ENCODE results near the gene TACC2.

- no peak for TF ChIP-seq PRPF4 (IDR thresholded peaks at IDR 0.05; ENCODE audit: insufficient read depth, low read depth, low read length, poor library complexity, severe bottlenecking)
- no peak for TF ChIP-seq IRF2 (CRISPR knock-in tag; IDR thresholded peaks at IDR 0.05)
Observed at GRCh38 chr10:122294511-122295450, 305.8 kb downstream of the TACC2 start.
